Neural progenitor cell (in vitro differentiated cells): Measurements from ENCODE around the gene RBM28. TPM values are rescaled to one million over a fixed set of nuclear protein-coding genes. Genes with fewer than 3 reads are reported as not detected.

Experiments used
- DNase-seq: peaks from one replicate; pipeline ENCODE4 v3.0.0-alpha.2; 2016; ENCODE audit warnings: low spot score
- H2AFZ ChIP-seq: fragments of 200-600 bp; sonication (generic); replicated peaks from 2 replicates; pipeline ENCODE4 v1.6.1; 2016; ENCODE audit warnings: antibody characterized with exemption
- H3F3A ChIP-seq: fragments of 200-600 bp; sonication (generic); 2 replicates; pipeline ENCODE4 v1.6.1; 2016; ENCODE audit warnings: antibody characterized with exemption, low read depth
- H3K27ac ChIP-seq: fragments of 200-600 bp; sonication (generic); 2 replicates; pipeline ENCODE4 v1.5.1; 2016; ENCODE audit warnings: mild to moderate bottlenecking
- H3K27me3 ChIP-seq: fragments of 200-600 bp; sonication (generic); 2 replicates; pipeline ENCODE4 v1.6.1; 2016; ENCODE audit warnings: mild to moderate bottlenecking, moderate library complexity
- H3K36me3 ChIP-seq: fragments of 200-600 bp; sonication (generic); 2 replicates; pipeline ENCODE4 v1.5.1; 2016
- H3K4me1 ChIP-seq: fragments of 200-600 bp; sonication (generic); 2 replicates; pipeline ENCODE4 v1.6.1; 2016; ENCODE audit warnings: mixed run types
- H3K4me2 ChIP-seq: fragments of 200-600 bp; sonication (generic); 2 replicates; pipeline ENCODE4 v1.6.1; 2016
- H3K4me3 ChIP-seq: fragments of 200-600 bp; sonication (generic); 2 replicates; pipeline ENCODE4 v1.5.1; 2016
- H3K79me2 ChIP-seq: fragments of 200-600 bp; sonication (generic); 2 replicates; pipeline ENCODE4 v1.6.1; 2016; ENCODE audit warnings: low read depth
- H3K9ac ChIP-seq: fragments of 200-600 bp; sonication (generic); 2 replicates; pipeline ENCODE4 v1.6.1; 2016
- H3K9me3 ChIP-seq: fragments of 200-600 bp; sonication (generic); 2 replicates; pipeline ENCODE4 v1.5.1; 2016; ENCODE audit warnings: low read depth
- H4K20me1 ChIP-seq: fragments of 200-600 bp; sonication (generic); 2 replicates; pipeline ENCODE4 v1.6.1; 2016; ENCODE audit warnings: low read depth
- H3K27ac Mint-ChIP-seq: 3 replicates; pipeline ENCODE4 v1.8.0; 2021; ENCODE audit warnings: mixed read lengths
- H3K27me3 Mint-ChIP-seq: 2 replicates; pipeline ENCODE4 v1.8.0; 2022; ENCODE audit warnings: low read depth, mild to moderate bottlenecking, inconsistent platforms, moderate library complexity, mixed read lengths; ENCODE audit not compliant: insufficient read depth
- H3K36me3 Mint-ChIP-seq: 3 replicates; pipeline ENCODE4 v1.8.0; 2021; ENCODE audit warnings: mixed read lengths
- H3K4me1 Mint-ChIP-seq: 3 replicates; pipeline ENCODE4 v1.8.0; 2021; ENCODE audit warnings: mixed read lengths
- H3K4me3 Mint-ChIP-seq: 3 replicates; pipeline ENCODE4 v1.8.0; 2021; ENCODE audit warnings: mild to moderate bottlenecking, moderate library complexity, mixed read lengths
- H3K9me3 Mint-ChIP-seq: 3 replicates; pipeline ENCODE4 v1.8.0; 2020; ENCODE audit warnings: mixed read lengths
- EZH2 ChIP-seq: fragments of 200-600 bp; sonication (generic); IDR thresholded peaks from 2 replicates; pipeline ENCODE4 v1.6.1; 2017; ENCODE audit warnings: antibody characterized with exemption, mild to moderate bottlenecking, moderate library complexity
- EZH2phosphoT487 ChIP-seq: fragments of 200-600 bp; sonication (generic); IDR thresholded peaks from 2 replicates; pipeline ENCODE4 v1.6.1; 2017; ENCODE audit warnings: antibody characterized with exemption
- total RNA-seq: library from RNA; depleted of rRNA; stranded (reverse); fragments of >200 nt; gene quantifications from 2 replicates; pipeline ENCODE4 v1.2.3, GENCODE V29; 2015; ENCODE audit warnings: low replicate concordance
- TF ChIP-seq, protein P1 (sequence below): fragments of 200-600 bp; sonication (generic); IDR thresholded peaks from 2 replicates; pipeline ENCODE4 v1.5.1; 2017; ENCODE audit warnings: antibody characterized with exemption, mild to moderate bottlenecking

The RBM28 gene
- total RNA-seq, 1 donor from 2014 or later = 33.5 TPM

DNA sequence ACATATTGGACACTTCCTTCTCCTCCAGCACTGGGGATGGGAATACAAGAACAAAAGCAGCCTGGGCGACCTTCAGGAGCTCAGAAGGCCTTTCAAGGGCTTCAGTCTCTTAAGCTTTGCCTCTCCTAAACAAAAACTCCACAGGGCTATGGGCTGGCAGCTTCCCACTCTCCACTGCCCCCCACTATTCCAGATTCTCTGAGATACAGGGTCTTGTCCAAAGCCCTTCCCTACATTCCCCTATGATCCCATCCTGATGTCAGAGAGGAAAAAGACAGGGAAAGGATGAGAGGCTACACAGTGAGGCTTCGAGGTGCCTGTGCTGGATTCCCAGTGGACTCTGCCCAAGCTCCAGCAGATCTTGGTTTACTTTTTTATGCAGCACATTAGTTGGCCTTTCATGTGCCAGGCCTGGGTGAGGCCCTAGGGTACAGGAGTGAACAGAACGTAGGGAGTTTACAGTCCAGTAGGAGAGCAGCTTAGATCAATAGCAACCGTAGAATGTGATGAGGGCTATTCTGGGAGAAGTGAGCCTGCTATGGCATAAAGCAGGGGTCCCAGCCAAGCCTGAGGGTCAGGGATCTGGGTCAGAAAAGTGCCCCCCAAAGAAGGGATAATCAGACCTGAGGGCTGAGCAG, 69.3 kb downstream of the RBM28 start:
- no peak for DNase-seq
- H3K4me2 ChIP-seq = no peak overlapping the region
- H3F3A ChIP-seq = no peaks in the 10 kb centered on the region
- Mint-ChIP-seq H3K4me3 (no peak overlapping the region), H3K27ac (peak overlapping the region; percentile 21), H3K27me3 (peaks cover 8% of the 10 kb centered on the region), H3K9me3 (peaks cover 6% of the 10 kb centered on the region), H3K36me3 (peaks cover 2% of the 10 kb centered on the region), H3K4me1 (peaks cover 10% of the 10 kb centered on the region)
- H3K27ac ChIP-seq = no peak overlapping the region
- peaks cover 6% of the 10 kb centered on the region for H3K4me1 ChIP-seq
- no peaks in the 10 kb centered on the region for H3K36me3 ChIP-seq
- H4K20me1 ChIP-seq = no peaks in the 10 kb centered on the region
- H2AFZ ChIP-seq = no peak overlapping the region
- H3K27me3 ChIP-seq = no peaks in the 10 kb centered on the region
- TF ChIP-seq EZH2 (no peak), EZH2phosphoT487 (no peak)
- TF ChIP-seq, protein P1, sequence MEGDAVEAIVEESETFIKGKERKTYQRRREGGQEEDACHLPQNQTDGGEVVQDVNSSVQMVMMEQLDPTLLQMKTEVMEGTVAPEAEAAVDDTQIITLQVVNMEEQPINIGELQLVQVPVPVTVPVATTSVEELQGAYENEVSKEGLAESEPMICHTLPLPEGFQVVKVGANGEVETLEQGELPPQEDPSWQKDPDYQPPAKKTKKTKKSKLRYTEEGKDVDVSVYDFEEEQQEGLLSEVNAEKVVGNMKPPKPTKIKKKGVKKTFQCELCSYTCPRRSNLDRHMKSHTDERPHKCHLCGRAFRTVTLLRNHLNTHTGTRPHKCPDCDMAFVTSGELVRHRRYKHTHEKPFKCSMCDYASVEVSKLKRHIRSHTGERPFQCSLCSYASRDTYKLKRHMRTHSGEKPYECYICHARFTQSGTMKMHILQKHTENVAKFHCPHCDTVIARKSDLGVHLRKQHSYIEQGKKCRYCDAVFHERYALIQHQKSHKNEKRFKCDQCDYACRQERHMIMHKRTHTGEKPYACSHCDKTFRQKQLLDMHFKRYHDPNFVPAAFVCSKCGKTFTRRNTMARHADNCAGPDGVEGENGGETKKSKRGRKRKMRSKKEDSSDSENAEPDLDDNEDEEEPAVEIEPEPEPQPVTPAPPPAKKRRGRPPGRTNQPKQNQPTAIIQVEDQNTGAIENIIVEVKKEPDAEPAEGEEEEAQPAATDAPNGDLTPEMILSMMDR = no peak
- no peaks in the 10 kb centered on the region for H3K9me3 ChIP-seq
- H3K9ac ChIP-seq = no peak overlapping the region
- no peaks in the 10 kb centered on the region for H3K79me2 ChIP-seq
- no peak overlapping the region for H3K4me3 ChIP-seq

DNA sequence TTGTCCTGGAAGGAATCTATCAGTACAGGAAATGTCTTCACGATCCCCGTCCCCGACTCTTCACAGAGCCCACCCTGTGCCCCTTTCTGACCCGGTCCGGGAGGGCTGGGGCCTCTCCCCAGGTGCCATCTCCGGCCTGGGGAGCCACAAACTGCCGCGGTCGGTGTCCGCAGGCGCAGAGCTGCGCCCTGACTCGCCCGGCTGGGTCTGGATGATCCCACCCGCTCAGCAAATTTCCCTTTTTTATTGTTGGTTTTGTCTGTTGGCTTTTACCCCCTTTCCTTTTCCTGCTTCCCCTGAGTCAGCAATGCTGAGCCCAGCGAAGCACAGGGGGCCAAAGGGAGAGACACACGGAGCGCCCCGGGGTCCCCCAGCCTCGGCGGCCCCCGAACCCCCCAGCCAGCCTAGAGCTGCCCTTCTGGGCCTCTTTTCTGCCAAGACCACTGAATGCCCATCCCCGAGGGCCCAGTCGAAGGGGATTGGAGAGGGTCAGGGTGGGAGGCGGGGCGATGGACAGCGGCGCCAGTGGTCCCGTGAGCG, 71.7 kb downstream of the RBM28 start:
- no peak overlapping the region for H3K27ac ChIP-seq
- H3K4me2 ChIP-seq = no peak overlapping the region
- DNase-seq = no peak
- no peak overlapping the region for H2AFZ ChIP-seq
- TF ChIP-seq, protein P1 = no peak
- no peak for TF ChIP-seq EZH2phosphoT487
- H3K27me3 ChIP-seq = no peaks in the 10 kb centered on the region
- Mint-ChIP-seq H3K27me3 (peaks cover 13% of the 10 kb centered on the region), H3K4me3 (no peak overlapping the region), H3K4me1 (peaks cover 27% of the 10 kb centered on the region), H3K27ac (no peak overlapping the region), H3K9me3 (peaks cover 2% of the 10 kb centered on the region), H3K36me3 (peaks cover 2% of the 10 kb centered on the region)
- H3K4me3 ChIP-seq = no peak overlapping the region
- peaks cover 21% of the 10 kb centered on the region for H3K4me1 ChIP-seq
- no peaks in the 10 kb centered on the region for H3K9me3 ChIP-seq
- H3K79me2 ChIP-seq = no peaks in the 10 kb centered on the region
- H3K36me3 ChIP-seq = no peaks in the 10 kb centered on the region
- H3F3A ChIP-seq = peaks cover 17% of the 10 kb centered on the region
- H3K9ac ChIP-seq = no peak overlapping the region
- H4K20me1 ChIP-seq = no peaks in the 10 kb centered on the region

DNA sequence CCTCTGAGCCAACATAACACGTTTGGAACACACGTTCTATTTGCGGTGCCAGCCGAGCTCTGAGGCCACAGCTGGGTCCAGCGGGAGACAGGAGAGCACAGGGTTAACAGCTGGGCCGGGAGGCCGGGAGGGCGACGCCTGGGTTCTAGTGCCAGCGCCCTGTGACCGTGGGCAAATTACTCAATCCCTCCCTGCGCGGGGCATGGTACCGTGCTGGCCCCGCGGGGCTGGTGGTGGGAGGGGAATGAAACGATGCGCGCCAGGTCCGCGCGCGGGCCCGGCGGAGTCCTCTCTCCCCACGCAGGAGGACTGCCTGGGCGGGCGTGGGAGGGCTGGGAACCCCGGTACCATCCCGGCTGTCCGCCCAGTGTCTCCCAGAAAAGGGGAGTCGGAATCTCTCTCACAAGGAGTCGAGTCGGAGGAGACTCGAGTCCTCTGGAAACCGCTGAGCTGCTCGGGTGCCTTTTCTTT, 72.2 kb downstream of the RBM28 start:
- no peak overlapping the region for H3K4me3 Mint-ChIP-seq
- H3K9me3 Mint-ChIP-seq = peaks cover 2% of the 10 kb centered on the region
- Histone ChIP-seq H3K79me2 (no peaks in the 10 kb centered on the region), H2AFZ (no peak overlapping the region), H3K27me3 (no peaks in the 10 kb centered on the region), H3K9me3 (no peaks in the 10 kb centered on the region), H3K4me1 (peaks cover 27% of the 10 kb centered on the region), H3K4me3 (no peak overlapping the region), H3K4me2 (no peak overlapping the region), H4K20me1 (no peaks in the 10 kb centered on the region), H3K27ac (no peak overlapping the region), H3F3A (peaks cover 22% of the 10 kb centered on the region), H3K9ac (no peak overlapping the region), H3K36me3 (no peaks in the 10 kb centered on the region)
- peaks cover 2% of the 10 kb centered on the region for H3K36me3 Mint-ChIP-seq
- TF ChIP-seq EZH2 (no peak), EZH2phosphoT487 (no peak)
- TF ChIP-seq, protein P1 = no peak
- no peak for DNase-seq
- no peak overlapping the region for H3K27ac Mint-ChIP-seq
- peaks cover 32% of the 10 kb centered on the region for H3K4me1 Mint-ChIP-seq
- peaks cover 13% of the 10 kb centered on the region for H3K27me3 Mint-ChIP-seq
